ENCODE measurements around the gene AR.
"Not testable (repeated sequence)": the region's sequence is repeated elsewhere in the genome, so short reads cannot be mapped to it uniquely, and the experiment has no call there.

- not testable (repeated sequence) for TF ChIP-seq POLR2AphosphoS5 (IDR thresholded peaks at IDR 0.05; ENCODE audit: borderline replicate concordance, low read depth, low read length); EZH2 (IDR thresholded peaks at IDR 0.05); FOXP2 (optimal IDR thresholded peaks at IDR 0.05; ENCODE audit: control extremely low read depth, extremely low read length, insufficient read depth)
Observed at GRCh38 chrX:67670717-67671116, 126.9 kb downstream of the AR start.

All from SK-N-MC (cell line).